GM12864 (cell line): Measurements from ENCODE around the gene ADGRB2.

Experiments used
- DNase-seq: peaks from one replicate; pipeline ENCODE4 v3.0.0-alpha.2; 2011; ENCODE audit warnings: low read depth
- H3K4me3 ChIP-seq: 2 replicates; pipeline ENCODE4 v1.5.1; 2011; ENCODE audit warnings: mild to moderate bottlenecking, low read depth, low read length, control low read depth
- TF ChIP-seq, protein P1 (sequence below): IDR thresholded peaks from 2 replicates; pipeline ENCODE4 v1.5.1; 2011; ENCODE audit warnings: low read depth, mild to moderate bottlenecking, moderate library complexity, low read length, control low read depth, inconsistent platforms; ENCODE audit errors: missing control alignments

ADGRB2 gene

DNA sequence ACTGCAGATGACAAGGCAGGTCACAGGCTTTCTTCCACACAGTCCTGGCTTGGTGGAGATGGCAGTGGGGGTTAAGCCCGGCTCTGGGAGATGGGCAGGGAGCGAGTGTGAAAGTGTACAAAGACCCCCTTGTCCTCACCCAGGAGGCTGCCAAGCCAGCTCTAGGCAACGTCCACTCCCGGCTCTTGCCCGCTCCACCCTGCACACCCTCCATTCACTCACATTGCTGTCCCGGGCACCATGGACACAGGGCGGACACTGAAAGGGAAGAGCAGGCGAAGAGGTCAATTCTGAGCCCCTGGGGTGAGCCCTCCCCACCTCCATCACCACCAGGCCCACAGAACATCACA is 69.2 kb downstream of the ADGRB2 start:
- TF ChIP-seq, protein P1, sequence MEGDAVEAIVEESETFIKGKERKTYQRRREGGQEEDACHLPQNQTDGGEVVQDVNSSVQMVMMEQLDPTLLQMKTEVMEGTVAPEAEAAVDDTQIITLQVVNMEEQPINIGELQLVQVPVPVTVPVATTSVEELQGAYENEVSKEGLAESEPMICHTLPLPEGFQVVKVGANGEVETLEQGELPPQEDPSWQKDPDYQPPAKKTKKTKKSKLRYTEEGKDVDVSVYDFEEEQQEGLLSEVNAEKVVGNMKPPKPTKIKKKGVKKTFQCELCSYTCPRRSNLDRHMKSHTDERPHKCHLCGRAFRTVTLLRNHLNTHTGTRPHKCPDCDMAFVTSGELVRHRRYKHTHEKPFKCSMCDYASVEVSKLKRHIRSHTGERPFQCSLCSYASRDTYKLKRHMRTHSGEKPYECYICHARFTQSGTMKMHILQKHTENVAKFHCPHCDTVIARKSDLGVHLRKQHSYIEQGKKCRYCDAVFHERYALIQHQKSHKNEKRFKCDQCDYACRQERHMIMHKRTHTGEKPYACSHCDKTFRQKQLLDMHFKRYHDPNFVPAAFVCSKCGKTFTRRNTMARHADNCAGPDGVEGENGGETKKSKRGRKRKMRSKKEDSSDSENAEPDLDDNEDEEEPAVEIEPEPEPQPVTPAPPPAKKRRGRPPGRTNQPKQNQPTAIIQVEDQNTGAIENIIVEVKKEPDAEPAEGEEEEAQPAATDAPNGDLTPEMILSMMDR, result no peak
- H3K4me3 ChIP-seq, result no peak overlapping the region
- DNase-seq, result no peak

DNA sequence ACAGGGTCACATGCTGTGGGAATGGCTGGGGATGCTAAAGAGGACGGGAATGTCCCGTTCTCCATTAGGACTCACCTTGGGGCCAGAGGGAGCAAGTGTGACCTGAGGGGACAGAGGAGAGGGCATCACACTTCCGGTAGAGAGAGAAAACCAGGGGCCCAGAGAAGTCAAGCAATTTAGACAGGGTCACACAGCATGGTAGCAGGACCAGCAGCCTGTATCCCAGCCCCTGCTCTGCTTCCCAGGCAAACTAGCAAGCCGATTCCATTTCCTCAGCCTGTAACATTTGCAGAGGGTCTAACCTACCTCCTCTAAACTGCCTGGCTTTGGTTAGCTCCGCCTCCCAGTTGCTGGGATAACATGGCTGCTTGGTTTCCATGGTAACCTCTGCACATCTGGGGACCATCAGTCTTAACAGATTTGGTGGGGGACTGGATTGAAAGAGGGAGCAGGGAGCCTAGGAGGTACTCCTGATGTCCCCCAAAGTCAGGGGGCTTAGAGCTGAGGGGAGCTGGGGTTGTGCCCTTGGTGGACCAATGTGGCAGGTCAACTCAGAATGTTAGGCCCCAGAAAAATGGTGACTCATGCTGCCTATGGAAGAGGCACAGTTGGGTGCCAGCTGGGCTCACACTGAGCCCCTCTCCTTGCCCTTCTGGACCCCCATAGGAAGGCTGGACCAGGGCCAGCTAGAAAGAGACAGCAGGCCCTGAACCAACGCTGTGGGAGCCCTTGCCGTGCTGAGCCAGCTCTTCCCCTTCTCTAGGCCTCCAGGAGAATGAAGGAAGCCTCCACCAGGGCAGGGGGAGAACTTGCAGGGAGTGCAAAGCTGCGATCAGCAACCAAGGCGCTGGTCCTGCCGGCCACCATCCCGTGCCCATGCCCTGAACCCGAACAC is 69.8 kb downstream of the ADGRB2 start:
- TF ChIP-seq, protein P1, result no peak
- DNase-seq, result no peak
- no peak overlapping the region for H3K4me3 ChIP-seq

DNA sequence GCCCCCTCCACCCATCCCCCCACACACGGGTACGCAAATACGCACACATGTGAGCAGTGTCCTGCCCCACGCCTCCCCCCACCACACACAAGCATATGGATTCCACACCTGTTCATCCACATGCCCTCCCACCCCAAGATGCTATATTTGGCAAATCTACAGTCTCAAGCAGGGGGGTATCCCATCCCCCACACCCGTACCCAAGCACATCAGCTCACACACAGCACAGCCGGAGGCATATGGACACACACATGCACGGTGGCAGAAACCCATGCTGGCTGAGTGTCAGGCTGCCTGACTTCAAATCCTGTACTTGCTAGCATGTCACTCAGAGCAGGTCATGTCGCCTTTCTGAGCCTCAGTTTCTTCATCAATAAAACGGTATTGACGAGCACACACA is 70.9 kb downstream of the ADGRB2 start:
- H3K4me3 ChIP-seq, result no peak overlapping the region
- TF ChIP-seq, protein P1, result no peak
- no peak for DNase-seq

DNA sequence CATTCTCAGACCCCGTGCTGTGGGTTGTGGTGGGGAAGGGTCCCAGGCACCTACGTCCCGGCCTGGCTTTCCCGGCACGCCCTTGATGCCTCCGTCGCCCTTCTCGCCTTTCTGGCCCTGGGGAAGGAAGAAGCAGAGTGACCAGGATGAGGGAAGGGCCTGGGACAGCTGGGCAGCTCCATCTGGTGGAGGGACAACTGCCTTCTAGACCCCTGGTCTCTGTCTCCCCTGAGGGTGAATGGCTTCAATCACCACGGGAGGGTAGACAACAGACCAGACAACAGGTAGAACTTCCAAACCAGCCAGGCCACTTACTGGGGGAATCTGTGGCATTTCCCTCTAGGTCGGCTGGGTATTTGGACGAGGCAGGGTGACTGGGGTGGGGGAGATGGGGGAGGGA is 72.2 kb downstream of the ADGRB2 start:
- TF ChIP-seq, protein P1, result no peak
- DNase-seq, result no peak

DNA sequence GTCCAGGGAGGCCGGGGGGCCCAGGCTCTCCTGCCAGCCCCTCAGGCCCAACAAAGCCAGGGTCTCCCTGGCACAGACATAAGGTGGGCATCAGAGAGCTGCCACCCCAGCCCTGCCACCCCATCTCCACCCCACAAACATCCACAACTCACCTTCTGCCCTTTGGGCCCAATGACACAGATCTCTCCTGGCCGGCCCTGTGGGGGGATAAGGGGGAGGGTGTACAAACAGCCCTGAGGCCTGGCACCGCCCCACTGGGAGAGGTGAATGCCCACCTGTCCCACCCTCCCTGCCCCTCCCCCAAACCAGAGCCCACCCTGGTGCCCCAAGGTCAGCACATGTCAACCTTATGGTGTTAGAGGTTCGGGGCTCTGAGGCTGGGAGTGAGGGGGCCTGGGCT is 72.7 kb downstream of the ADGRB2 start:
- DNase-seq, result no peak
- TF ChIP-seq, protein P1, result no peak
- no peak overlapping the region for H3K4me3 ChIP-seq

More for the DNA sequence above, 72.2 kb downstream of the ADGRB2 start:
- H3K4me3 ChIP-seq, result no peak overlapping the region

DNA sequence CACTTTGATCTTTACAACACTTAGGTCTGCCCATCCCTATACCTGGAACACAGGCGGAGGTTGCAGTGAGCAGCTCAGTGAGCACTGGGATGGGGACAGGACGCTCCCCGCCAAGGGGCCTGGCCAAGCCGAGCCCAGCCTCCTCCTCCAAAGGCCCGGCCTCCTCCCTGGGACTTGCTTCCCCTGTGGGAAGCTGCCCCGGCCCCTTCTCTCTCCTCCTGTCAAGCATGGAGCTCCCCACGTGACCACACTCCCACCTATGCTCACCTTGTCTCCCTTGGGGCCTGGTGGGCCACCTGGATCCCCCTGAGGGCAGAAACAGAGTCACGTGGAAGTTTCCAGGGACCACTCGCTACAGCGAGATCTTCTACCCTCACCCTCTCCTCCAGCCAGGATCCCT is 73.2 kb downstream of the ADGRB2 start:
- H3K4me3 ChIP-seq, result no peak overlapping the region
- no peak for DNase-seq
- TF ChIP-seq, protein P1, result no peak

DNA sequence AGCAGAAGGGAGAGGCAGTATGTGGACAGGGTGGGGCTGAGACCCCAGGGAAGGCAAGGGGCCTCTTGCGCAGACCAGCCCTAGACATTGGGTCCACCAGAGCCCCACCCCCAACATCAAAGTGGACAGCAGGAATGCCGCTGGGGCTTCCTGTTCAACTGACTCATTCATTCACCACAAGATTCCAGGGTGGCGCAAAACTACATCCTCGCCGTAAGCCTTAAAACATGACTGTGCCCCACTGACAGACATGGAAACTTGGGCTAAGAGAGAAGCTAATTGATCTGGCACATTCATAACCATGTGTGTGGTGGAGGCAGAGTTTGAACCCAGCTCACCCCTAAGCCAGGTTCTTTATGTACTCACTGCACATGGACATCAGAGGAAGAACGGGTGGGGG is 74.3 kb downstream of the ADGRB2 start:
- no peak for DNase-seq
- H3K4me3 ChIP-seq, result no peak overlapping the region
- TF ChIP-seq, protein P1, result no peak
